ENCODE results near the gene TP53I11. TPM values are rescaled to one million over a fixed set of nuclear protein-coding genes. Genes with fewer than 3 reads are reported as not detected.

The TP53I11 gene
- total RNA-seq, 1 donor from 2014 or later = 23.1 TPM

DNA sequence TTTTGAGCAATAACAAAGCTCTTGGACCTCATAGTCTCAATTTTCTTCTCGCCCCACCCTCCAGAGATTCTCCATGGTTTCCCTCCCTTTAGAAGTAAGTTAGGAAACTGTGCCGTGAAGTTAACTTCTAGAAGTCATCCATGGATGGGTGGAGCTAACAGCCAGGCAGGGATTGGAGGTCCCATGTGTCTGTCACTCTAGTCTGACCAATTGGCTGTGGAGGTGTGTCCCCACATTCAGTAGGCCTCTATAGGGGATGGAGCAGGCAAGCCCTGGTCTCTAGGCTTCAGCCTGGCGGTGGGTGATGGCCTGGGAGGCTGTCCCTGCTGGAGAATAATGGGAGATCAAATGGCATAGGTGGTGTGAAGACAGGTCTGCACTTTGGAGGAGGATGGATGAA is 50.7 kb downstream of the TP53I11 start:
- Histone ChIP-seq H3K36me3 (peaks cover 3% of the 10 kb centered on the region), H3K4me2 (no peak overlapping the region), H3K27ac (no peak overlapping the region), H3K9ac (no peak overlapping the region), H3K4me1 (no peaks in the 10 kb centered on the region), H3K27me3 (peaks cover 3% of the 10 kb centered on the region), H3K4me3 (no peak overlapping the region), H4K20me1 (ENCODE audit: low read depth) (peaks cover 12% of the 10 kb centered on the region), H3K79me2 (ENCODE audit: low read depth) (no peaks in the 10 kb centered on the region), H3K9me3 (ENCODE audit: low read depth) (peaks cover 4% of the 10 kb centered on the region), H3F3A (ENCODE audit: low read depth) (peaks cover 10% of the 10 kb centered on the region), H2AFZ (replicated peaks) (no peak overlapping the region)
- TF ChIP-seq EZH2phosphoT487 (IDR thresholded peaks at IDR 0.05) (no peak), EZH2 (IDR thresholded peaks at IDR 0.05) (no peak)
- TF ChIP-seq, protein P1, sequence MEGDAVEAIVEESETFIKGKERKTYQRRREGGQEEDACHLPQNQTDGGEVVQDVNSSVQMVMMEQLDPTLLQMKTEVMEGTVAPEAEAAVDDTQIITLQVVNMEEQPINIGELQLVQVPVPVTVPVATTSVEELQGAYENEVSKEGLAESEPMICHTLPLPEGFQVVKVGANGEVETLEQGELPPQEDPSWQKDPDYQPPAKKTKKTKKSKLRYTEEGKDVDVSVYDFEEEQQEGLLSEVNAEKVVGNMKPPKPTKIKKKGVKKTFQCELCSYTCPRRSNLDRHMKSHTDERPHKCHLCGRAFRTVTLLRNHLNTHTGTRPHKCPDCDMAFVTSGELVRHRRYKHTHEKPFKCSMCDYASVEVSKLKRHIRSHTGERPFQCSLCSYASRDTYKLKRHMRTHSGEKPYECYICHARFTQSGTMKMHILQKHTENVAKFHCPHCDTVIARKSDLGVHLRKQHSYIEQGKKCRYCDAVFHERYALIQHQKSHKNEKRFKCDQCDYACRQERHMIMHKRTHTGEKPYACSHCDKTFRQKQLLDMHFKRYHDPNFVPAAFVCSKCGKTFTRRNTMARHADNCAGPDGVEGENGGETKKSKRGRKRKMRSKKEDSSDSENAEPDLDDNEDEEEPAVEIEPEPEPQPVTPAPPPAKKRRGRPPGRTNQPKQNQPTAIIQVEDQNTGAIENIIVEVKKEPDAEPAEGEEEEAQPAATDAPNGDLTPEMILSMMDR (IDR thresholded peaks at IDR 0.05) = no peak
- peak; percentile 34 for DNase-seq (ENCODE audit: low spot score)
- Mint-ChIP-seq H3K27me3 (ENCODE audit: insufficient read depth, low read depth) (peaks cover 7% of the 10 kb centered on the region), H3K36me3 (peaks cover 27% of the 10 kb centered on the region), H3K4me1 (peaks cover 13% of the 10 kb centered on the region), H3K27ac (no peak overlapping the region), H3K4me3 (no peak overlapping the region), H3K9me3 (no peaks in the 10 kb centered on the region)

DNA sequence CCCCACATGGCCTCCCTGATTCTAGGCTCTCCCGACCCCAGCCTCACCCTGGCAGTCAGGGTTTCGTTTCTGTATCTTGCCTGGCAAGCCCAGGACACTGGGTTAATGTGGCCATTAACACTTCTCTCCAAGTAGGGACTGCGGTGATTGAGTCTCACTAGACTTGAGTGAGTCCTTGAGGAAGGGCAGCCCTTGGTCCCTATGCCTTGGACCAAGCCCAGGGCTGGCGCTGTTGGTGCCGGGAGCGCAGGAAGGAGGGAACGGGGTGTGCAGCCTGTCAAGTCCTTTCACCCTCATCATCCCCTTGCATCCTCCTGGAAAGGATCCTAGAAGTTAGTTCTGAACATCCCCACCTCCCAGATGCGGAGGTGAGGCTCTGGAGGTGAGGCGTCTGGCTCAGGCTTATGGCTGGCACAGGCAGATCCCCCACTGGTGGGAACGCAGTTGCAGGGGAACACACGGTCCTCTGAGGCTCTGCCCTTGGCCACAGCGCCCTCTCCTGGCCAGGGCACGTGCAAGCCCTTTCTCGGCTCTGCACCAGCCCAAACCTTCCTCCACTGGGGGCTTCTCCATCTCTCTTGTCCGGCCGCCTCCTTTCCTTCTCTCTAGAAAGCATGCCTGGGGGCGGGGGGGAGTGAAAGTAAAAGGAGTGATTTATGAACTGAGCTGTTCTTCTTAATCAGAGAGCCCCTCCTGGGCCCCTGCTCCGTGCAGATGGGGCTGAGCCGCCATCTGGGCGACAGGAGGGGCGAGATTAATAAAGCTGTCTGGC is 56.7 kb downstream of the TP53I11 start:
- Histone ChIP-seq H4K20me1 (ENCODE audit: low read depth) (peaks cover 40% of the 10 kb centered on the region), H3K4me3 (no peak overlapping the region), H2AFZ (replicated peaks) (no peak overlapping the region), H3K27ac (no peak overlapping the region), H3F3A (ENCODE audit: low read depth) (peaks cover 22% of the 10 kb centered on the region), H3K4me1 (peaks cover 27% of the 10 kb centered on the region), H3K27me3 (peaks cover 24% of the 10 kb centered on the region), H3K36me3 (peaks cover 3% of the 10 kb centered on the region), H3K4me2 (no peak overlapping the region), H3K9me3 (ENCODE audit: low read depth) (peaks cover 4% of the 10 kb centered on the region), H3K9ac (no peak overlapping the region), H3K79me2 (ENCODE audit: low read depth) (no peaks in the 10 kb centered on the region)
- peaks cover 2% of the 10 kb centered on the region for H3K27me3 Mint-ChIP-seq (ENCODE audit: insufficient read depth, low read depth)
- peak; percentile 95 for DNase-seq (ENCODE audit: low spot score)
- no peaks in the 10 kb centered on the region for H3K9me3 Mint-ChIP-seq
- H3K4me1 Mint-ChIP-seq = peaks cover 44% of the 10 kb centered on the region
- H3K4me3 Mint-ChIP-seq = peak overlapping the region; percentile 43
- H3K36me3 Mint-ChIP-seq = peaks cover 15% of the 10 kb centered on the region
- H3K27ac Mint-ChIP-seq = peak overlapping the region; percentile 42
- TF ChIP-seq EZH2 (IDR thresholded peaks at IDR 0.05) (no peak), EZH2phosphoT487 (IDR thresholded peaks at IDR 0.05) (no peak)
- TF ChIP-seq, protein P1 (IDR thresholded peaks at IDR 0.05) = peak; percentile 98

DNA sequence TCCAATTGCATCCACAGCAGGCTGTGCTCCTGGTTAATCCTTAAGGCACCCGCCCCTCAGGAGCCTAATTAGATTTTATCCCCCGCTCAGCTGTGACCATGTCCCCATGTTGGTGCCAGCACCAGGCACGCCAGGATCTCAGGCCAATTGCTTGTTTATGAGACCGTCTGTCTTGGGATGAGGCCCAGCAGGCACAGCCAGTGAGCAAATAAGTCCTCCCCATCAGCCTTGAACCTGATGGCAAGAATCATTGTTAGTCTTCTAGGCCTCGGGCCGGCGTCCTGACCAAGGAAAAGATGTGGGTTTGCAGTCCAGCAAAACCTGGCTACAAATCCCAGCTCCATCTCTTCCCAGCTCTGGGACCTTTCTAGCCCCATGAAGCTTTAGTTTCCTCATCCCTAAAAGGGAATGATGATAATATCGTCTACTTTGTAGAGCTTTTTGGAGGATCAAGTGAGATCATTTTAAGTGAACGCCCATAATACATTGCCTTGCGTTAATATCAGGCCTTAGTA is 57.3 kb downstream of the TP53I11 start:
- H3K27me3 Mint-ChIP-seq (ENCODE audit: insufficient read depth, low read depth) = peaks cover 2% of the 10 kb centered on the region
- no peak overlapping the region for H3K27ac ChIP-seq
- H3K9me3 Mint-ChIP-seq = no peaks in the 10 kb centered on the region
- peak; percentile 55 for DNase-seq (ENCODE audit: low spot score)
- no peak overlapping the region for H3K9ac ChIP-seq
- TF ChIP-seq EZH2 (IDR thresholded peaks at IDR 0.05) = no peak
- no peak for TF ChIP-seq EZH2phosphoT487 (IDR thresholded peaks at IDR 0.05)
- TF ChIP-seq, protein P1 (IDR thresholded peaks at IDR 0.05) = no peak
- peaks cover 9% of the 10 kb centered on the region for H3K36me3 Mint-ChIP-seq
- H3K27ac Mint-ChIP-seq = peak overlapping the region; percentile 42
- peaks cover 22% of the 10 kb centered on the region for H3F3A ChIP-seq (ENCODE audit: low read depth)
- H3K9me3 ChIP-seq (ENCODE audit: low read depth) = peaks cover 2% of the 10 kb centered on the region
- no peak overlapping the region for H3K4me3 ChIP-seq
- no peak overlapping the region for H3K4me3 Mint-ChIP-seq
- peaks cover 24% of the 10 kb centered on the region for H3K27me3 ChIP-seq
- no peaks in the 10 kb centered on the region for H3K79me2 ChIP-seq (ENCODE audit: low read depth)
- H3K4me1 Mint-ChIP-seq = peaks cover 50% of the 10 kb centered on the region
- no peak overlapping the region for H2AFZ ChIP-seq (replicated peaks)
- H3K36me3 ChIP-seq = peaks cover 3% of the 10 kb centered on the region
- H3K4me2 ChIP-seq = peak overlapping the region; percentile 1
- peaks cover 42% of the 10 kb centered on the region for H4K20me1 ChIP-seq (ENCODE audit: low read depth)
- peaks cover 27% of the 10 kb centered on the region for H3K4me1 ChIP-seq

Measured in neural progenitor cell (in vitro differentiated cells).